HepG2 (cell line): ENCODE data around the gene TBX15. TPM values are rescaled to one million over a fixed set of nuclear protein-coding genes. Genes with fewer than 3 reads are reported as not detected.

Experiments
- ATAC-seq: fragments of 200-7000 bp; cut with Tn5 transposase; 3 replicates; pipeline ENCODE4 v1.9.1; 2020; ENCODE audit warnings: mild to moderate bottlenecking, moderate library complexity
- BruUV-seq: library from RNA; stranded (reverse); fragments of 400-500 nt; replicated peaks from 2 replicates; lab custom pipeline; 2021; lab: Mats Ljungman, UMichigan
- CTCF ChIA-PET: fragments of 300-600 bp; formaldehyde crosslinking; extraction: SDS; loops from one replicate; lab custom pipeline; 2021; ENCODE audit warnings: low total read pairs, inconsistent platforms, low intra/inter-chr PET ratio; lab: Yijun Ruan, JAX
- POLR2A ChIA-PET: fragments of 350-600 bp; sonication (Branson Sonifier 250); formaldehyde crosslinking; loops from one replicate; lab custom pipeline; 2020; ENCODE audit warnings: antibody characterized with exemption, inconsistent platforms; lab: Yijun Ruan, JAX
- DNase-seq: peaks from one replicate; pipeline ENCODE4 v3.0.0-alpha.2; 2015; ENCODE audit warnings: low spot score
- FAIRE-seq: peaks from 3 replicates; lab custom pipeline; 2011; peaks lifted over from hg19 to GRCh38; lab: Jason Lieb, UNC
- H2AFZ ChIP-seq: one replicate; pipeline ENCODE4 v1.6.1; 2011; ENCODE audit warnings: low read length, inconsistent platforms
- H3K27ac ChIP-seq: fragments of 300-600 bp; 3 replicates; pipeline ENCODE4 v1.8.0; 2011; ENCODE audit warnings: mixed run types, mild to moderate bottlenecking, mixed read lengths, low read length, inconsistent platforms; ENCODE audit not compliant: insufficient read depth; ENCODE audit errors: extremely low read length
- H3K27me3 ChIP-seq, 2 experiments: fragments of 200-600 bp in 1 of 2; 2 replicates in 1 of 2; 3 replicates in 1 of 2; pipeline versions ENCODE4 v1.6.0 to v1.8.0; 2011; ENCODE audit warnings: low read length in 2 of 2, mild to moderate bottlenecking in 2 of 2, moderate library complexity in 2 of 2, inconsistent platforms in 1 of 2; ENCODE audit not compliant: insufficient read depth in 2 of 2, control insufficient read depth in 1 of 2
- H3K36me3 ChIP-seq, 2 experiments: fragments of 200-600 bp in 1 of 2; replicated peaks in 1 of 2; 2 replicates in 1 of 2; 3 replicates in 1 of 2; pipeline versions ENCODE4 v1.5.1 to v1.8.0; 2011; ENCODE audit warnings: low read length in 2 of 2, inconsistent platforms in 1 of 2; ENCODE audit not compliant: insufficient read depth in 2 of 2, control insufficient read depth in 1 of 2
- H3K4me1 ChIP-seq: 2 replicates; pipeline ENCODE4 v1.5.1; 2012; ENCODE audit warnings: low read length, inconsistent platforms; ENCODE audit not compliant: insufficient read depth
- H3K4me2 ChIP-seq: 2 replicates; pipeline ENCODE4 v1.6.0; 2011; ENCODE audit warnings: low read depth, low read length, inconsistent platforms
- H3K4me3 ChIP-seq, 3 experiments: fragments of 200-600 bp in 1 of 3; sonication (generic), shearing (Covaris generic) in 1 of 3; replicated peaks in 1 of 3; 2 replicates each; pipeline ENCODE4 v1.5.1; 2011 to 2016; ENCODE audit warnings: low read length in 3 of 3, inconsistent platforms in 2 of 3, low read depth in 2 of 3, mild to moderate bottlenecking in 2 of 3, control low read depth in 1 of 3, mixed read lengths in 1 of 3; ENCODE audit not compliant: insufficient read depth in 1 of 3
- H3K79me2 ChIP-seq: one replicate; pipeline ENCODE4 v1.6.1; 2011; ENCODE audit warnings: low read length, inconsistent platforms; ENCODE audit not compliant: insufficient read depth
- H3K9ac ChIP-seq: 2 replicates; pipeline ENCODE4 v1.6.0; 2011; ENCODE audit warnings: mild to moderate bottlenecking, low read depth, low read length, inconsistent platforms; ENCODE audit not compliant: insufficient read depth
- H3K9me3 ChIP-seq: 2 replicates; pipeline ENCODE4 v1.5.1; 2012; ENCODE audit warnings: mild to moderate bottlenecking, low read length
- H4K20me1 ChIP-seq: 2 replicates; pipeline ENCODE4 v1.6.0; 2011; ENCODE audit warnings: inconsistent platforms, mild to moderate bottlenecking, low read length, moderate library complexity; ENCODE audit not compliant: insufficient read depth
- ATAD3A ChIP-seq: sonication (generic); formaldehyde crosslinking; IDR thresholded peaks from 2 replicates; pipeline ENCODE4 v1.4.0; 2020; ENCODE audit warnings: missing genetic modification reagents
- CBX1 ChIP-seq: IDR thresholded peaks from one replicate; pipeline ENCODE4 v1.6.1; 2016; ENCODE audit warnings: antibody characterized with exemption, low read depth
- EHMT2 ChIP-seq: fragments of 200-600 bp; sonication (generic); IDR thresholded peaks from 2 replicates; pipeline ENCODE4 v1.7.0; 2017; ENCODE audit warnings: antibody characterized with exemption, low read depth, low read length, borderline replicate concordance
- HMG20B ChIP-seq: conservative IDR thresholded peaks from 2 replicates; pipeline ENCODE4 v1.6.1; 2016; ENCODE audit warnings: missing genetic modification reagents, missing compliant biosample characterization
- MAFG ChIP-seq: sonication (generic); formaldehyde crosslinking; IDR thresholded peaks from 2 replicates; pipeline ENCODE4 v1.5.1; 2020; ENCODE audit warnings: mild to moderate bottlenecking, missing genetic modification reagents
- NBN ChIP-seq: fragments of 450-650 bp; conservative IDR thresholded peaks from 2 replicates; pipeline ENCODE4 v1.6.1; 2017
- NCOR1 ChIP-seq: fragments of 200-600 bp; sonication (generic); IDR thresholded peaks from 2 replicates; pipeline ENCODE4 v1.7.0; 2017; ENCODE audit warnings: antibody characterized with exemption, low read length, borderline replicate concordance
- NFE2 ChIP-seq: sonication (generic); formaldehyde crosslinking; IDR thresholded peaks from 2 replicates; pipeline ENCODE4 v1.4.0; 2020; ENCODE audit warnings: missing genetic modification reagents
- PHF20 ChIP-seq: sonication (generic); formaldehyde crosslinking; IDR thresholded peaks from 2 replicates; pipeline ENCODE4 v1.5.0; 2020; ENCODE audit warnings: mild to moderate bottlenecking, missing genetic modification reagents
- RFX3 ChIP-seq: IDR thresholded peaks from 2 replicates; pipeline ENCODE4 v1.6.1; 2016; ENCODE audit warnings: missing biosample characterization, missing genetic modification reagents
- ZNF329 ChIP-seq: sonication (generic); formaldehyde crosslinking; IDR thresholded peaks from 2 replicates; pipeline ENCODE4 v1.9.0; 2021; ENCODE audit warnings: low read depth, mild to moderate bottlenecking, missing genetic modification reagents
- ZNF343 ChIP-seq: sonication (generic); formaldehyde crosslinking; IDR thresholded peaks from 2 replicates; pipeline ENCODE4 v1.4.0; 2020; ENCODE audit warnings: mild to moderate bottlenecking, missing genetic modification reagents
- ZNF564 ChIP-seq: sonication (generic); formaldehyde crosslinking; IDR thresholded peaks from 2 replicates; pipeline ENCODE4 v1.8.1; 2023; ENCODE audit warnings: mild to moderate bottlenecking, missing genetic modification reagents
- ZNF570 ChIP-seq: sonication (generic); formaldehyde crosslinking; IDR thresholded peaks from 2 replicates; pipeline ENCODE4 v1.4.0; 2020; ENCODE audit warnings: mild to moderate bottlenecking, missing genetic modification reagents, borderline replicate concordance
- whole genome bisulfite sequencing: methylation state at CpG from one replicate; pipeline ENCODE4 v1.1.6; 2017; ENCODE audit warnings: low lambda C conversion rate; 5-methylcytosine and 5-hydroxymethylcytosine counted together
- in situ Hi-C: cut with HindIII; loops from 2 replicates; pipeline ENCODE4 v1.10.0; 2017; ENCODE audit warnings: low pct_unique_long_range_greater_than_20kb; ENCODE audit not compliant: extremely low pct_ligation_motif_present
- intact Hi-C: fragments of 100-400 bp; cut with micrococcal nuclease; formaldehyde crosslinking; loops from one replicate; pipeline ENCODE4 v1.10.0; 2022; ENCODE audit not compliant: unreplicated experiment
- polyA plus RNA-seq, 8 experiments: library from polyadenylated mRNA; depleted of rRNA in 3 of 8; stranded (reverse) in 7 of 8; unstranded in 1 of 8; fragments of >200 nt; fragmentation: Illumina TruSeq in 4 of 8; extraction: Trizol in 4 of 8; gene quantifications; 2 replicates each; pipeline versions ENCODE4 v1.2.1 to v1.2.3, GENCODE V29; 2011 to 2016; ENCODE audit warnings: low read depth in 4 of 8, missing spikeins in 1 of 8, mixed read lengths in 1 of 8; ENCODE audit not compliant: insufficient read depth in 1 of 8
- total RNA-seq, 5 experiments: library from RNA; depleted of rRNA; stranded (reverse); fragments of >200 nt; fragmentation: Illumina TruSeq; extraction: Trizol; gene quantifications; 2 replicates each; pipeline ENCODE4 v1.2.3, GENCODE V29; 2016; ENCODE audit warnings: low read depth in 1 of 5
- TF ChIP-seq, protein P1 (sequence below), 2 experiments: sonication (generic) in 1 of 2; formaldehyde crosslinking in 1 of 2; IDR thresholded peaks; 2 replicates each; pipeline versions ENCODE4 v1.6.1 to v1.9.0; 2014 to 2022; ENCODE audit warnings: antibody characterized with exemption in 1 of 2, borderline replicate concordance in 1 of 2, inconsistent platforms in 1 of 2, low read depth in 1 of 2, missing genetic modification reagents in 1 of 2

Gene TBX15
- total and polyA plus RNA-seq, 2 of the 13 experiments (the other 11 are each of a cell fraction or from before 2014, with no cell fraction given): 0.42 to 1.9 TPM

DNA sequence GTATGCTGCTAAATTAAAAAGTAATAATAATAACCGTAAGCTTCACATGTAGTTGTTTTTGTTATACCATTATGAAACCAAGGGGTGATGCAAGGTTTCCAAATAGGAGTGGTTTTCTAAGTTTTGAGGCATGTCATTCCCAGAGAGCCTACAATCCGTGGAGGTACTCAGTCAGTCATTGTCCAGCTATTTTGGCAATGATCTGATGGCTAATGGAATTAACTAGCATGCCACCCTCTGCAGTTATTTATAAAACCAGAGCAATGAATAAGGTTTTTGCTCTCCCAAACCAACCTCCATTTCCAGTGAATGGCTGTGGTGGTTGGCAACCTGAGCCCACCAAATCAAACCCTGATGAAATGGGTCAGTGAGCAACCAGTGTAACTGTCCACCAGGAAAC is 106.4 kb downstream of the TBX15 start:
- H3K4me3 ChIP-seq: no peak overlapping the region
- BruUV-seq: no TSS peak
- H3K9ac ChIP-seq: no peak overlapping the region
- in situ Hi-C loops (no loop called here), intact Hi-C loops (no loop called here)
- no peak overlapping the region for H2AFZ ChIP-seq
- no peaks in the 10 kb centered on the region for H3K27me3 ChIP-seq
- H3K27ac ChIP-seq: no peak overlapping the region
- no peaks in the 10 kb centered on the region for H3K4me1 ChIP-seq
- DNase-seq: no peak
- H3K9me3 ChIP-seq: no peaks in the 10 kb centered on the region
- no peaks in the 10 kb centered on the region for H4K20me1 ChIP-seq
- H3K4me2 ChIP-seq: no peak overlapping the region
- POLR2A ChIA-PET: no interaction called here
- 62% methylated on average over 2 of the region's 2 CpGs for WGBS
- CTCF ChIA-PET: no interaction called here
- no peak for ATAC-seq
- H3K79me2 ChIP-seq: no peaks in the 10 kb centered on the region
- no peak for FAIRE-seq
- H3K36me3 ChIP-seq: peaks cover 0 to 5% of the 10 kb centered on the region in 2 experiments; a peak in 1 of 5 replicates
- TF ChIP-seq ATAD3A (CRISPR knock-in tag): no peak
- no peak for TF ChIP-seq CBX1
- no peak for TF ChIP-seq EHMT2
- TF ChIP-seq ZNF570 (CRISPR knock-in tag): no peak
- no peak for TF ChIP-seq MAFG (CRISPR knock-in tag)
- no peak for TF ChIP-seq RFX3 (CRISPR knock-in tag)
- TF ChIP-seq NFE2 (CRISPR knock-in tag): no peak
- no peak for TF ChIP-seq ZNF329
- no peak for TF ChIP-seq PHF20 (CRISPR knock-in tag)
- TF ChIP-seq, protein P1, sequence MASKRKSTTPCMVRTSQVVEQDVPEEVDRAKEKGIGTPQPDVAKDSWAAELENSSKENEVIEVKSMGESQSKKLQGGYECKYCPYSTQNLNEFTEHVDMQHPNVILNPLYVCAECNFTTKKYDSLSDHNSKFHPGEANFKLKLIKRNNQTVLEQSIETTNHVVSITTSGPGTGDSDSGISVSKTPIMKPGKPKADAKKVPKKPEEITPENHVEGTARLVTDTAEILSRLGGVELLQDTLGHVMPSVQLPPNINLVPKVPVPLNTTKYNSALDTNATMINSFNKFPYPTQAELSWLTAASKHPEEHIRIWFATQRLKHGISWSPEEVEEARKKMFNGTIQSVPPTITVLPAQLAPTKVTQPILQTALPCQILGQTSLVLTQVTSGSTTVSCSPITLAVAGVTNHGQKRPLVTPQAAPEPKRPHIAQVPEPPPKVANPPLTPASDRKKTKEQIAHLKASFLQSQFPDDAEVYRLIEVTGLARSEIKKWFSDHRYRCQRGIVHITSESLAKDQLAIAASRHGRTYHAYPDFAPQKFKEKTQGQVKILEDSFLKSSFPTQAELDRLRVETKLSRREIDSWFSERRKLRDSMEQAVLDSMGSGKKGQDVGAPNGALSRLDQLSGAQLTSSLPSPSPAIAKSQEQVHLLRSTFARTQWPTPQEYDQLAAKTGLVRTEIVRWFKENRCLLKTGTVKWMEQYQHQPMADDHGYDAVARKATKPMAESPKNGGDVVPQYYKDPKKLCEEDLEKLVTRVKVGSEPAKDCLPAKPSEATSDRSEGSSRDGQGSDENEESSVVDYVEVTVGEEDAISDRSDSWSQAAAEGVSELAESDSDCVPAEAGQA (IDR thresholded peaks at IDR 0.05; ENCODE audit: low read depth): no peak
- TF ChIP-seq, protein P1 (CRISPR knock-in tag; IDR thresholded peaks at IDR 0.05; ENCODE audit: borderline replicate concordance): no peak
- TF ChIP-seq HMG20B: no peak
- TF ChIP-seq NCOR1: no peak
- TF ChIP-seq ZNF564: no peak
- no peak for TF ChIP-seq NBN
- no peak for TF ChIP-seq ZNF343 (CRISPR knock-in tag)
